Anterior cingulate cortex (tissue), 58 donors: ENCODE data around the gene CDKN2AIP.

Experiments used
- DNase-seq, 58 donors: peaks; one replicate each; lab custom pipeline; 2025; lab: John Stamatoyannopoulos, UW

The CDKN2AIP gene

DNA sequence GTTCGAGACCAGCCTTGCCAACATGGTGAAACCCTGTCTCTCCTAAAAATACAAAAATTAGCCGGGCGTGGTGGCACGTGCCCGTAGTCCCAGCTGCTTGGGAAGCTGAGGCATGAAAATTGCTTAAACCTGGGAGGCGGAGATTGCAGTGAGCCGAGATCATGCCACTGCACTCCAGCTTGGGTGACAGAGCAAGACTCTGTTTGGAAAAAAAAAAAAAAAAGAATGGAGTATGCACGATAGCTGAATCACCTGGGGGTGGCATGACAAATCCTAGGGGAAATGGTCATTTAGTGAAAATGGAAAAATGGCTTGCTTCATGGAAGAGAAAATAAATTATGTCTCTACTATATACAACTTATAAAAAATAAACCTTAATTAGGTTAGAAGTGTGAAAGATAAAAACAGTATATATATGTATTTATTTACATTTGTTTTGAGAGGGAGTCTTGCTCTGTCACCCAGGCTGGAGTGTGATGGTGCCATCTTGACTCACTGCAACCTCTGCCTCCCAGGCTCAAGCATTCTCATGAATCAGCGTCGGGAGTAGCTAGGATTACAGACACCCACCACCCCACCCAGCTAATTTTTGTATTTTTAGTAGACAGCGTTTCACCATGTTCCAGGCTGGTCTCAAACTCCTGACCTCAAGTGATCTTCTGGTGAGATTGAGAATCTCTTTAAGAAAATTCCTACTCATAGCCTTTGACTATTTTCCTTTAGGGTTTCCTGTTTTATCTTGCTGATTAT is 41.1 kb downstream of the CDKN2AIP start:
- no peak for DNase-seq

GRCh38 chr4:183492791-183493222 is 48.4 kb downstream of the CDKN2AIP start:
- no peak for DNase-seq

DNA sequence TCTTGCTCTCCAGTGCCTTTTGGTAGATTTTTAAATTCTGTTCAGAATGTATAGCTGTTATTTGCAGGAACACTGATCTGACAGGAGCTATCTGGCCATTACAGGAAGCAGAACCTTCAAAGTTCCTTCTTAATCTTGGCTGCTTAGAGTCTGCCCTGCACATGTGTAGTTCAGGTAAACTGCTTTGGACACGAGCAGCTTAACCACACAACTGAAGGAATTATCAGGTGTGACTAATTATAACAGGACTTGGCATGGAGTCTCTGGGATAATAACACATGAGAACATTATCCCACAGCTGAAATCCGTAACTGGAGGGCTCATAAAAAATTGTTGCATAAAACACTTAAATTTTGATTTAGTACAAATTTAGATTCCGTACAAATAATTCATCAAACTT is 48.8 kb downstream of the CDKN2AIP start:
- DNase-seq, result no peak

DNA sequence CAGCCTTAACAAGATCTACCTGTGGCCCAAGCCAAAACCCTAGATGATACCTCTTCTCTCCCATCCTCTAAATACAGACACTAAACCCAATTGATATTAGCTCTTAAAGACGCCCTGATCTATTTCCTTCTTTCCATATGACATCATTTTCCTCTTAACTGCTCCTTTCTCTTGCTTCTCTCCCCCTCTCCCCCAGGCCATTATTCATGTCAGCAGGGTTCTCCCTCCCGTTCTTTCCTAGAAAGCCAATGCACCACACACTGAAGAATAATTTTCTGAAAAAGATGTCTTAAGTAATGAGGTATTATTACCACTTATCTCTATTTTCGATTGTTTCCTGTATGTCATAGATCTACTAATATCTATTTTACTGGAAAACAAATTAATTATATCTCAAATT is 50.7 kb downstream of the CDKN2AIP start:
- DNase-seq, result no peak
